ENCODE results near the gene CNGA3. TPM values are rescaled to one million over a fixed set of nuclear protein-coding genes. Genes with fewer than 3 reads are reported as not detected.

Gene CNGA3
- total and polyA plus RNA-seq, 2 donors (not counting 3 experiments of a cell fraction or from before 2014, with no cell fraction given) = not detected

DNA sequence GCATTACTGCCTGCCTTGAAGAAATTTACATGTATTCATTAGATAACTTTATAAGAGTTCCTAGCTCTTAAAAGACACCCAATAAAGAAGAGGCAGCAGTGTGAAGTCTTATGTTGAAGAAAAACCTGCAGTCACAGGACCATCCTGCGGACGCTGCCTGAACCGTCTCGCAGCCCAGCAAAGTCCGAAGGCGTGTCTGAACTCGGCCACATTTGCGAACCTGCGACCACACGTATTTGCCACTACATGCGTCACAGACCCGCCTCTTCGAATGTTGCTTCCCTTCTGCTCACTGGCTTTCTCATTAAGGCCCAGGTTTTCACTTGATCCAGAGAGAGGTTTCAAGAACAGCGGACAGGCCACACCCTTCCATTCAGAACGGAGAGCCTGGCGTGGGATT, 41.2 kb downstream of the CNGA3 start:
- no peak for FAIRE-seq
- dilution Hi-C loops (cut with MboI; ENCODE audit: extremely low pct_ligation_motif_present, low sequenced_read_pairs) = no loop called here

More for the DNA sequence above, 41.2 kb downstream of the CNGA3 start:
- Histone ChIP-seq H3K9me1 (replicated peaks; ENCODE audit: control insufficient read depth, extremely low read depth, insufficient read depth, low read length) (no peaks in the 10 kb centered on the region), H3K9ac (replicated peaks; ENCODE audit: extremely low read depth, insufficient read depth, low read length) (no peak overlapping the region), H3K36me3 (ENCODE audit: control insufficient read depth in 2 of 2, extremely low read depth in 1 of 2, insufficient read depth in 2 of 2, low read length in 2 of 2) (no peaks in the 10 kb centered on the region), H3K27ac (ENCODE audit: insufficient read depth, low read depth, low read length) (no peak overlapping the region), H3K27me3 (ENCODE audit: control insufficient read depth in 2 of 2, insufficient read depth in 2 of 2, low read length in 2 of 2) (peaks cover 1 to 7% of the 10 kb centered on the region in 2 experiments), H2AFZ (ENCODE audit: low read depth, low read length) (no peak overlapping the region), H3K9me3 (replicated peaks; ENCODE audit: control insufficient read depth, insufficient read depth, low read length) (no peaks in the 10 kb centered on the region), H3K79me2 (ENCODE audit: control insufficient read depth, insufficient read depth, low read length) (no peaks in the 10 kb centered on the region), H3K4me1 (ENCODE audit: control insufficient read depth, extremely low read depth, insufficient read depth, low read length) (no peaks in the 10 kb centered on the region), H4K20me1 (replicated peaks; ENCODE audit: control insufficient read depth, extremely low read depth, insufficient read depth, low read length) (no peaks in the 10 kb centered on the region), H3K4me2 (ENCODE audit: insufficient read depth, low read length) (no peak overlapping the region), H3K4me3 (replicated peaks in 1 of 3; ENCODE audit: insufficient read depth in 1 of 3, low read depth in 1 of 3, low read length in 3 of 3) (no peak overlapping the region)
- DNase-seq (ENCODE audit: low read depth, low spot score) = no peak
- TF ChIP-seq GATA2 (IDR thresholded peaks at IDR 0.05; ENCODE audit: insufficient read depth, insufficient read length, low read depth, low read length) (no peak), CTCF (IDR thresholded peaks at IDR 0.05; ENCODE audit: extremely low read depth in 1 of 2, insufficient read depth in 1 of 2, low read depth in 1 of 2, low read length in 2 of 2) (no peak), EZH2 (IDR thresholded peaks at IDR 0.05; ENCODE audit: borderline replicate concordance, low read depth, low read length, severe bottlenecking) (no peak), JUN (IDR thresholded peaks at IDR 0.05; ENCODE audit: borderline replicate concordance, insufficient read depth, insufficient read length, low read depth) (no peak), MYC (IDR thresholded peaks at IDR 0.05; ENCODE audit: low read depth, low read length) (no peak), POLR2AphosphoS5 (IDR thresholded peaks at IDR 0.05; ENCODE audit: insufficient read depth, low read depth, low read length) (no peak), FOS (IDR thresholded peaks at IDR 0.05; ENCODE audit: borderline replicate concordance, insufficient read depth, low read length) (no peak), POLR2A (IDR thresholded peaks at IDR 0.05; ENCODE audit: low read depth, low read length) (no peak)
- TF ChIP-seq, protein P1, sequence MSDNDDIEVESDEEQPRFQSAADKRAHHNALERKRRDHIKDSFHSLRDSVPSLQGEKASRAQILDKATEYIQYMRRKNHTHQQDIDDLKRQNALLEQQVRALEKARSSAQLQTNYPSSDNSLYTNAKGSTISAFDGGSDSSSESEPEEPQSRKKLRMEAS (IDR thresholded peaks at IDR 0.05; ENCODE audit: insufficient read depth, insufficient read length) = no peak
- POLR2A ChIA-PET = no interaction called here
- intact Hi-C loops (cut with micrococcal nuclease) = loop anchor here (10.0 kb wide), 1 partner anchor 793 kb away; no protein-coding TSS in a partner anchor
- CTCF ChIA-PET = interaction anchor here (2.5 to 5.3 kb wide), 3 partner anchors 581 to 689 kb away, joined by 10 to 116 read pairs (median 39); no protein-coding TSS in a partner anchor
- BruUV-seq (replicated peaks) = no TSS peak
